ENCODE measurements around the gene SPOCK2.

The SPOCK2 gene

GRCh38 chr10:72009425-72010081, 78.8 kb downstream of the SPOCK2 start:
- DNase-seq (ENCODE audit: low spot score) = peak; percentile 97

GRCh38 chr10:72009051-72009424, 79.3 kb downstream of the SPOCK2 start:
- no peak for DNase-seq (ENCODE audit: low spot score)
